GM12874 (cell line): ENCODE results near the gene TRMT44.

ENCODE experiments used
- TF ChIP-seq, protein P1 (sequence below): IDR thresholded peaks from 2 replicates; pipeline ENCODE4 v1.5.1; 2011; ENCODE audit warnings: low read depth, mild to moderate bottlenecking, control low read depth, low read length, moderate library complexity; ENCODE audit not compliant: insufficient read depth

TRMT44 gene

DNA sequence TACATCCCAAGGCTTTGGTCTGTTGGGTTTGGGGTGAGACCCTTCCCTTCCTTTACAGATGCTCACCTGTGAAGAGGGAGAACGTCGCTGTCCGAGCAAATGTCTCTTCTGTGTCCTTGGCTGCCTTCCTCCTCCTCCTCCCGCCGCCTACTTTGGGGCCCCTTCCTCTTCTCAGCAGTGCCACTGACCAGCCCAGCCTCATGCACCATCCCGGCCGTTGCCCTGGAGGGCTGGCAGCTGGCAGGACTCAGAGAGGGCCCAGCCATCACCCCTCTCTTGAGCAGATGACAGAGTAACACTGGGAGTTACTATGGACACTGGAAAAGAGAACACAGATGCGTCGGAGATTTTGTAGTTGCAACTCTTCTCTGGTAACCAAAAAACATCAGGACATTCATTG, 68.2 kb downstream of the TRMT44 start:
- TF ChIP-seq, protein P1, sequence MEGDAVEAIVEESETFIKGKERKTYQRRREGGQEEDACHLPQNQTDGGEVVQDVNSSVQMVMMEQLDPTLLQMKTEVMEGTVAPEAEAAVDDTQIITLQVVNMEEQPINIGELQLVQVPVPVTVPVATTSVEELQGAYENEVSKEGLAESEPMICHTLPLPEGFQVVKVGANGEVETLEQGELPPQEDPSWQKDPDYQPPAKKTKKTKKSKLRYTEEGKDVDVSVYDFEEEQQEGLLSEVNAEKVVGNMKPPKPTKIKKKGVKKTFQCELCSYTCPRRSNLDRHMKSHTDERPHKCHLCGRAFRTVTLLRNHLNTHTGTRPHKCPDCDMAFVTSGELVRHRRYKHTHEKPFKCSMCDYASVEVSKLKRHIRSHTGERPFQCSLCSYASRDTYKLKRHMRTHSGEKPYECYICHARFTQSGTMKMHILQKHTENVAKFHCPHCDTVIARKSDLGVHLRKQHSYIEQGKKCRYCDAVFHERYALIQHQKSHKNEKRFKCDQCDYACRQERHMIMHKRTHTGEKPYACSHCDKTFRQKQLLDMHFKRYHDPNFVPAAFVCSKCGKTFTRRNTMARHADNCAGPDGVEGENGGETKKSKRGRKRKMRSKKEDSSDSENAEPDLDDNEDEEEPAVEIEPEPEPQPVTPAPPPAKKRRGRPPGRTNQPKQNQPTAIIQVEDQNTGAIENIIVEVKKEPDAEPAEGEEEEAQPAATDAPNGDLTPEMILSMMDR: no peak

DNA sequence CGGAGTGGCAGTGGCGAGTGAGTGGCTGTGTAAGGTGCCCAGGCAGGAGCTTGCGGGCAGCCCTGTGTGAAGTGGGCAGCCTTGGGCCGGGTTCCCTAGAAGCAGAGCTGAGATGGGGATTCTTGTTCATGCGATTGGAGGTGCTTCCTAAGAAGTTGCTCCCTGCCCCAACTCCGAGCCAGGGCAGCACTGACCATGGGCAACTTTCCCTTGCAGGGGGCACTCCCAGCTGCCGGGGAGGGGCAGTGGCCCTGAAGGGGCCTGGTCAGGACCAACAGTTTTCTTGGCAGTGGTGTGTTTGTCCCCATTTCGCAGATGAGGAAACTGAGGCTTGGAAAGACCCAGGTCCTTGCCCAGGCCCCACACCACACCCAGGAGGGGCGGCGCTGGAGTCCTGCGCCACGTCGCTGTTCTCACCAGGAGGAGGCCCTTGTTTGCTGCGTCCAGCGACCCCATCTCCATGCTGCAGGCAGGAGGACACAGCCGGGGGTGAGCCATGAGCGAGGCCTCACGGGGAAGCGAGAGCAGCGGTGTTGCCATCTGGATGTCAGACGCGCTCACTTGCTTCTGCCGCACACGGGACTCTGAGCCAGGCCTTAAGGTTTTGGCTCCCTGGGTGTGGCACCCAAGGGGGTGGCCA, 68.9 kb downstream of the TRMT44 start:
- TF ChIP-seq, protein P1: no peak

- TF ChIP-seq, protein P1: no peak
Observed at GRCh38 chr4:8510191-8510590, 69.6 kb downstream of the TRMT44 start.

GRCh38 chr4:8510611-8511285, 70.2 kb downstream of the TRMT44 start:
- TF ChIP-seq, protein P1: no peak

DNA sequence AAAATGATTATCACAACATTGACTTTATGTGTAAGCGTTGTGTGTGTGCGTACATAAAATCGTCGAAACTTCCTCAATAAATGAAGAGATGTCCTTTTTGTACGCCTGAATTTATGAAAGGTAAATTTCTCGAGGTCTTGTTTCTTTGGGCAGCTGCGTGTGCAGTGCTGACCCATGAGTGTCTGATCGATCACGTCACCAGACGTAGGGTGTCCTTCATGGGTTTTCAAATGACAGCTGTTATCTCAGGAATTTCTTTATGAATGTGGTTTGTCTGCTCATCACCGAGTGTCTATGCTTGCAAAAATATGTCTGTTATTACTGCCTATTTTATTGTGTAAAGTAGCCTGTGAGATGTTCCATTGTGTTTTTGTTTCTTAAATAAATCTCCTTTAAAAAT, 71.9 kb downstream of the TRMT44 start:
- TF ChIP-seq, protein P1: no peak

DNA sequence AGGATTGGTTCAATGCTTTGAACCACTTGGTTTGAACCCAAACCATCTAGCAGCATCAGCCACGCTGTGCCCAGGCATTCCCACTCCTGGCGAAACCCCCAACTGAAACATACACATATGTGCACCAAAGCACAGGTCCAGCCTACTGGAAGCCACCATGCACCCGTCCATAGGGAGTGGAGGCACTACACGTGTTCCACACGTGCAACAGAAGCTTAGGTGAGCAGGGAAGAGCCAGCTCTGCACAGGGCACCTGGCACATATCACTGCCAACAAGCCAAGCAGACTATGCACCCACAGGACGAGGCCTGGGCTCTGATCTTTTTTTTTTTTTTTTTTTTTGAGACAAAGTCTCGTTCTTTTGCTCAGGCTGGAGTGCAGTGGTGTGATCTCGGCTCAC, 73.4 kb downstream of the TRMT44 start:
- TF ChIP-seq, protein P1: no peak

DNA sequence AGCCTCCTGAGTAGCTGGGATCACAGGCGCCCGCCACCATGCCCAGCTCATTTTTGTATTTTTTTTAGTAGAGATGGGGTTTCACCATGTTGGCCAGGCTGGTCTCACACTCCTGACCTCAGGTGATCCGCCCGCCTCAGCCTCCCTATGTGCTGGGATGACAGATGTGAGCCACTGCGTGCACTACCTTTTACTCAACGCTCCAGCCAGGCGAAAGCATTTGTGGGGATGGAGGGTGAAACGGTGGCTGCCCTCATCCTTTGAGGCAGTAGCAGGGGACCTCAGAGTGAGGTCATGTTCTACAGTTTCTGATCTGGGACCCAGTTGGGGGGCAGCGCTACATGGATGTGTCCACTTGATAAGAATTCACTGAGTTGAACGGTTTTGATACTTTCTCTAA, 73.8 kb downstream of the TRMT44 start:
- TF ChIP-seq, protein P1: no peak
